GM21367 (cell line): Measurements from ENCODE around the gene CACNA2D3.

Source experiments
- ATAC-seq: cut with Tn5 transposase; IDR thresholded peaks from one replicate; pipeline ENCODE4 v1.9.1; 2021; ENCODE audit not compliant: unreplicated experiment

The CACNA2D3 gene

DNA sequence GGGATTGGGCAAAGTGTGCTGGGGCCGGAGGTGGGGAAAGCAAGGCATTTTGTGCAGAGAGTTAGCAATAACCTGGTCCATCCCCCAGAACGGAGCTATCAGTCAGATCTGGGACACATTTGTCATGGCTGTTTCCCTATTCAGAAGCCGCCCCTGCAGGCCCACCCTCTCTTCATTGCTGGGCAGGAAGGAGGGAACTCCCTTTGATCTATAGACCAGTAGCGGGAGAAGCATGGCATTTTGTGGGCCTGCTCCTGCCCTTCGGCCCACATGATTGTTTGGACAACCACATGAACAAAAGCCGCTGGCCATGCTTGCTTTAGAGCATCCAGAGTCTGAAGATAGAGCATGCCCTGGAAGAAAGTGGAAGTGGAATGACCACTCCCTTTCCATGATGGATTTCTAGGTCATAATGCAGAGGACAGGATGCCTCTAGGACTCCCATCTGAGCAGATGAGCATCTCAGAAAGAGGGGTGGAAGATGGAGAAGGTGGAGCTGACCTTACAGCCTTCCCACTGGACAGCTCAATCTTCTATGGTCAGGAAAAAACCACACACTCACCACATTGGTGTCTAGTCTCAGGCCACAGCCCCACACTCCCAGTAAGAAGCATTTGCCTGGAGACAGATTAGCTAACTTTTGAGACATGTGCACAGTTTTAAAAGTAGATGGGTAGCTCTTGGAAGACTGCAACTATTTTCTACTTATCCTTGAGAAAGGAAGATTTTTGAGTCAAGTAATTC, 817.4 kb downstream of the CACNA2D3 start:
- no peak for ATAC-seq

DNA sequence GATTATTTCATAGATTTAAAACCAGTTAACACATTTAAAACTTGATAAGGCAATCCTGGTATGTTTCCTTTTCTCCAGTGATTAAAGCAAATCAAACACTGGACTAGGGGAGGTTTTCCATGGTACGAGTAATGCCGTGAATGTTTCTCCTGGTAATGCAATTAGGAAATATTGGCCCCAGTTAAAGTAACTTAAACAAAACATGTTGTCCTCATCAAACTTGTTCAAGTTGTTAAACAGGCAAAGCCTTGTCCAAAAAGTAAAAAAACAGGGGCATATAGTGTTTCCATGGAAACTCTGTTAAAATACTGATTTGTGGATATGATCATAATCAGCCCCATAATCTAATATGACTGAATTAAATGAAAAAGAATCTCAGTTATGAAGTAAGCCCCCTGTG, 818.6 kb downstream of the CACNA2D3 start:
- no peak for ATAC-seq

DNA sequence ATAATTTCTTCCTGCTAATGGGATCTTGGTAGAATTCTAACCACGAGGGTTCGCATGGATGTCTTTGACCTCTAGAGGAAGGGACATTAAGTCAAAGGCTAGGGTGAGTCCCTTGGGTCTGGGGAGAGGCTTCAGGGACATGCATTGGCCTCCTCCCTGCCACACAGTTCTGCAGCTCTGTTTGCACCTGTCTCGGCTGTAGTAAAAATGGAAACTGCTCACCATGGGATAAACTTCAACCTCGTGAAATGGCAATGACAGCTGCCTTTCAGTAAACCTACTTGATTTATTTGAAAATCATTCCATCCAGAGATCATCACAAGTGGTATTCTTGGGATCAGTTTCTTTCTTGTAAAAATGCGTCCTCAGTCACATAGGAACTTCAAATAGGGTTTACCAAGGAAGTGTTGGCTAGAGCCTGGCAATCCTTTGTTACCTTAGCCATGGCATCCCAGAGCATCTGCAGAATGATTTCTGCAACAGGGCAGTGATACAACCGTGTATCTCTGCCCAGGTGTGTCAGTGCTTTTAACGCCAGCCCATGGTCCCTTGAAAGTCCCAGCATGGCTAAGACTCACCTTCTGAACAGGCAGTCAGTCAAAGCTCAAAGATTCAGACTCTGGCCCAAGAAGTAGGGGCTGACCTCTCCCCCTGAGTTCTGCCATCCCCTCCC, 819.5 kb downstream of the CACNA2D3 start:
- ATAC-seq = no peak

DNA sequence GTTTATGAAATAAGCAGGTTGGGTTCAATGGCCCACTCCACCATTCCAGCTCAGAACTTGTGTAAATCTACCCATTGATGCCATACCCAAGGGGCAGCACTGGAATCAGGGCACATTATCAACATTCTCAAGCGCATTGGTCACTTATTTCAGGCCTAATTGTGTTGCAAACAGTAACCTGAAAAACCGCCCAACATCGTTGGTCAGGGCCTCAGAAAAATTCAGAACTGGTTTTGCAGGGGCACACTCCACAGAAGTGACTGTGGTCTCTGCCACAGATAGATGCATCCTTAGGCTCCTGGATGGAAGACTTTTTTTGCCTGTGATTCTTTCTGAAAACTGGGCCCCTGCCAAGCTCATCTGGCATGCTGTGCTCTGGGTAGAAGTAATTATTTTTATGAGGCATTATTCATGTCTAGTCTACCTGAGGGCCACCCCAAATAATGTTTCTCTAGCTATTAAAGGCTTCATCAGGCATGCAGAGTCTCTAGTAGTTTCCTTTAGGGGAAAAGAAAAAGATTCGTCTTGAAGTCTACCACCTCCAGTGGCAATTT, 827.2 kb downstream of the CACNA2D3 start:
- ATAC-seq = no peak

DNA sequence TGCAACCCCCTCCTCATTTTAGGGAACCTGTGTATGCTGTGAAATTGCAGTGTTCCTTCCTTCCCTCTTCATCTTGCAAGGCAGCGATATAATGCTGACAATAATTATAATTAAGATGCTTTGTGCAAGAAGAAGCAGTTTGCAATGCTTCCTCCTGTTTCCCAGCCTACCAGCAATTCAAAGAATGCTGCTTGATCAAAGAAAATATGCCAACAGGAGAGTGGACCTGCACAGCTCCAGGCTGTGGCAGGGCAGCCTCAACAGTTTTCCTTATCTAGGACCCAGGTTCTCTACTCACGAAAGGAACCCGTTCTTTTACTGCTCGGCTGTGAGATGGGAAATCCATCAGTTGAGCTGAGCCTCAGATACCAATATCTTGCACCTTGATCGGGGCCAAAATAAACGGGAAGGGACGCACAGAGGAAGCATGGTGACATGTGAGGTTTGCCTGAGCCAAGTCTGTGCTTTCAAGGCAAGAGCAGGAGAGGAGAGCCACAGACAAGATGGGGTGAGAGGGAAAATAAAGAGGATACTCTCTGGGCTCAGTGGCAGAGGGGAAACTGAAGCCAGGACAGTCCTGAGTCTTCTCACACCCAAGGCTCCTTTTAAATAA, 828.1 kb downstream of the CACNA2D3 start:
- no peak for ATAC-seq

DNA sequence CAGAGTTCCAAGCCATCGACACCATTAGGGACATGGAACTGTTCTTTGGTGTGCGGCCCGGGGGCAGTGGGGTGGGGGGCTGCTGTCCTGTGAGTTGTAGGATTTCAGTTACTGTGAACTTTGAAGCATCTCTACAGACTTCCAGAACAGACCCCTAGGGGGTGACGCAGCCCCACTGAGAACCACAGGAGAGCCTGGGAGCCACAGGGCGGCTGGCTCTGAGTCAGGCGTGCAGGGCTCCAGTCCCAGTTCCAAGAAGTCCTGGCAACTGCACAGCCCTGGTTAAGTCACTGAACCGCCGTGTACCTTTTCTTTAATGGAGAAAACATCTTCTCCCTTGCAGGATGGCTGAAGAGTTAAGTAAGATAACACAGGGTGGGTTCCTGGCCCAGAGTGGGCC, 829.1 kb downstream of the CACNA2D3 start:
- ATAC-seq = no peak

DNA sequence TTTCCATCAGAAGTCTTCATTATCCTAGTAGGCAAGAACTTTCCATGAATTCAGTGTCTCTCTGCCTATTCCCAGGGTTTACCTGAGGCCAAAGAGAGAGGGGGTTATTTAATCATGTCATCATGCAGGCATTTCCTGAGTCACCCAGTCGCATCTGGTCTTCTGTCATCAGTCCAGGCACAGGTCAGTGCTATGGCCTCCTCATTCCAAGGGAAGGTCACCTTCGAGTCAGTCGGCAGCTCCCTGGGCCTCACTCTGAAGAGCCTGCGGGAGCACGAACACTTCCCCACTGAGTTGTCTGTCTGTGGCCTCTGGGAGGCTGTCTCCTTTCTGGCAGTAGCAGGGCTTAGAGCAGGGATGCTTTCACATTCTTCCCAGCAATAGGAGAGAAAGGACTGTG, 831.7 kb downstream of the CACNA2D3 start:
- ATAC-seq = no peak

DNA sequence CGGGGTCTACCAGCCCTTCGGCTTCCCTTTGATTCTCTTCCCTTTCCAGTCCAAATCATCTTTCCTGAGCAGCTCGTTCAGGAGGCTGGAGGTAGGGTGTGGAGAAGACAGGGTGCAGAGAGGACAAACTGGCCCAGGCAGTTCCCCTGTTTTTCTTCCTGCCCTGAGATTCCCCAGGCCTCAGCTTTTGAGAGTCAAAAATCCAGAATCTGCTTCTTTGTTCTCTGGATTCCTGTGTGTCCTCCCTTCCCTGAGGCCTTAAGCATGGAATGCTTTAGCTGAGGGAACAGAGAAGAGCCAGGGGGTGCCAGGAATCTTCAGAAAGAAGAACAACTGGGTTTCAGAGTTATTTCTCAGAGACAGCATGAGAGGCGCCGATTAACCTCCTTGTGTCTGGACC, 832.2 kb downstream of the CACNA2D3 start:
- ATAC-seq = no peak

DNA sequence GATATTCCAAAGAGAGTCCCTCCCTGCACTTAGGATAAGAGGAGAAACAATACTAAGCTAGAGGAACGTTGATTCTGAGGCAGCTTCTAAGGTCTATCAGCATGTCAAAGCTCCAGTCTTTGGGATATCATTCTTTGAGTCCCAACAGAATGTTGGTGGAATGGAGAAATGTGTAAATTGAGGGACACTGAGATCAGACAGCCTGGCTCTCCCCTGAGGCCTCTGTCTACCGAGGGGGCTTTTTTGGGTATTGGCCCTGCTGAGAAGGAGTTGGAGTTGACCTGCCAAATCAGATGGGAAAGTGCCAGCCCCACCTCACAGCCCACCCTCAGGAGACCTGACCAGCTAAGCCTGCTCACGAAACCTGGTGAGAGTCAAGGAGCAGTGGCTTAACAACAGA, 833.1 kb downstream of the CACNA2D3 start:
- no peak for ATAC-seq

DNA sequence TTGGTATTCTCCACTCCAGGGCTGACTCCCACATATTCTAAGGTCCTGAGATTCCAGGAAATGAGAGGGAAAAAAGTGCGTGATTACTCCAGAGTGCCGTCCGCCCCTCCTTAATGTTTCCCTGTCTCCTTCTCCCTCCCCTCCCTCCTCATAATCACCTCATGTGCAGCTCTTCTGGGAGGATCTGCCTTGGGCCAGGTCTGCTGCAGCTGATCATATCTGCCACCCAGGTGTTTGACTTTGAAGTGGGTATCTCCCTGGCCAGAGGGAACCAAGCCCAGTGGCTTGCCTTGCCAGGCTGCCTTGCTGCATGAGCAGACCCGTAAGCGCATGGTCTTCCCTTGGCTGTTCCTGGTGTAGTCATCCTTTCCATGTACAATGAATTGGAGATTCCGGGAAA, 833.6 kb downstream of the CACNA2D3 start:
- ATAC-seq = no peak

DNA sequence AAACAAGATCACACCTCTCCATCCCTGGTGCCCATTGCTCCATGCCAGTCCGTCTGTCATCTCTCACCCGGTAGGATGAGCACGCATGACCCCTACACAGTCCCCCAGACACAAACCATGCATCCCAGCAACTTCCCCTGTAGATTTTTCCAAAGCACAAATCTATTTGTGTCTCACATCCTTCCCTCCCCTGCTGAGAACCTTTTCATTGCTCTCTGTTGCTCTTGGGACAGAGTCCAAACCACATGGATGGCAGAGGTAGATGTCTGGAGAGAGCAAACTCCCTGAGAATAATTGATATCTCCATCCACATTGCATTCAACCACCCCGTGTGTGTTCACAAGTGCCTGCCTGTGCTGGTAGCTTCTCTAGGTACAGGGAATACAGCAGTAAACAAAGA, 835.4 kb downstream of the CACNA2D3 start:
- no peak for ATAC-seq

DNA sequence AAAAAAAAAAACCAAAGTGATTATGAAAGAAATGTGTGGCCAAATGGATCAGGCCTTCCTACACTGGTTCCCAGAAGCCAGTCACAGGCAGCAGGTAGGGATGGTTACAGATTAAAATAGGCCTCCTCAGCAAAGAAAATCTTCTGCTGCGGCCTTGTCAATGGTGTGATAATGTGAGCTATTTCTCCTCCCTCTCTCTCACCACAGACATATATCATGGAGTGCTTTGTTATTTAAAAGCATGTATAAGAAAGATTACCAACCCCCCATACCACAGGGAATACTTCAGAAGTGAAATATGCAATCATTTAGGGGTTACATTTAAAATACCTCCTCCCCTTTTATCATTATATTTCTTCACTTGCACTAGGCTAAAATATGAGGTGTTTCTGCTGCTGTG, 837.7 kb downstream of the CACNA2D3 start:
- no peak for ATAC-seq

DNA sequence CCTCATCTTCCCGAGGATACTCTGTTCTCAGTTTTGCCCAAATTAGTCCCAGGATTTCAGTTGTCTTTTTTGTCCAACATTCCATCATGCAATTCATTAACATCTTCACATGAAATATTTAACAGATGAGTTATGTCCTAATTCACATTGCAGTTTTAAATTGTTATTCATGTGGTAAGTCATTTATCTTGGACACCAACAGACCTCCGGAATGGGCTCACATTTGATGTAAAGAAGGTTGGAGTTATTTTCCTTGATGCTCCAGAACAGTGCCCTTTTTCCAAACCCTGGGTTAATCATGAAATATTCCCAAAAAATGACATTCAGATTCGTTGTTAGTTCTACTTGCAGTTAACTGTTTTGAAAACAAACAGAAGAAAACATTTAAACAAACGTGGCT, 838.3 kb downstream of the CACNA2D3 start:
- no peak for ATAC-seq

DNA sequence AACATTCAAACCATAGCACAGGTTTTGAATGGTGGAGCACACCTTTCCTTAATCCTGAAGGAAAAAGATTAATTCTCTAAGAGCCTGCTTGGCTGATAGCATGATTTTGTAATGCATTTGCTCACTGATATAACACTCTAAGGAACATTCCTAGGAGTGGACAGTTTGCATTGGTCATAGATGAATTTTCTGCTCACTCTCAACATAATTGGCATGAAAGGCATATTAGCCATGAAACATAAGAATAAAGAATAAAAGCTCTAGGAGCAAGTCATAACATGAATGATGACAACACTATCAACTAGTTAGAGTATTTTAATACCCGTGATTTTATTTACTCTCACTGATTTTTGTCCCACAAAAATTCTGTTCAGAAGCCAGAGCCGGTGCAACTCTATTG, 839.8 kb downstream of the CACNA2D3 start:
- ATAC-seq = no peak

DNA sequence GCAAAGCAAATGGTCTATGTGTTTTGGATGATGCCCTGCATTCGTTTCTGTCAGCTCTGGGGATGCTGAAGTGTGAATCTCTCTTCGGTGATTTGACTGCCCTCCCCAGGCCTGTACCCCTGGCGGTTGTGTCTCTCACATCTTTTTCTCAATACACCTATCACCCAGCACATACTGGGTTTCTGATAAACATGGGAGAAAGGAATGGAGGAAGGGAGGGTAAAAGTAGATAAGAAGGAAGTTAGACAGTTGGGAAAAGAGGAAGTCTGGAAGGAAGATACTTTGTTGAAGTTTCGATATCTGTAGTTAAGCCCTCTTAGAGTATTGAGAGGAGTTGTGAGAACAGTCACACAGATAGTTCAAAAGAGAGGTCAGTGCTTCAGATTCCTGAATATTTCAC, 841.3 kb downstream of the CACNA2D3 start:
- no peak for ATAC-seq

DNA sequence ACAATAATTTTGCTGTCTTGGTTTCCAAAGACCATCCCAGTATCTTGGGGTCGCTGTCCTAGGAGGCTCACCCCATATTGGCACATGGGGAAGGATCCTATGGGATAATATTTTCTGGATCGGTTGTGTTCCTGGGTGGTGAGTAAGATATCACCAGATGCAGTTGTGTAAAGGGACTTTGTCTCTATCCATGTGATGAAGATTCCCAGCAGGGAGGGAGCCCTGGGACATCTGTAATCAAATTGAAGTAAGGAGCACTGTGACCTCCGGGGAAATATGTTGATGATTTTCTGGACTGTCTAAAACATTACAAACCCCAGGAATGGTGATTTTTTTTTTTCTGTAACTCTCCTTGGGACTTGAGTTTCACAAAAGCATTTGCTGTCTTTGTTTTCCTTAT, 841.7 kb downstream of the CACNA2D3 start:
- no peak for ATAC-seq

DNA sequence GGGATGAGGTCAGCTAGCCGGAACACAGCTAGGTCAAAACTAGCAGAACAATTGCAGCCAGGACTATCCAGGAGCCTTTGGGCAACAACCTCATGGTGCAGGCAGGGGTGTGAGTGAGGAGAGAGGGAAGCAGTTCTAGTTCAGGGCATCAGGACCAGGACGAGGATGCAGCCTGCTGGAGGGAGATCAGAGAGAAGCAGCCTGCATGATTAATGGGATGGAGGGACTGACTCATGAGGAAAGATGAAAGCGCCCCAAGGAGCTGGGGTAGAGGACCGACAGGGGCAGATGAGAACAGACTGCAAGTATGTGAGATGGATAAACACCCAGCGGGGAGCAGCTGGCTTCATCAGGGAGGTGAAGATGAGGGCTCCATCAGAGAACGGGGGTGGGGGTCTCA, 843.4 kb downstream of the CACNA2D3 start:
- ATAC-seq = no peak

DNA sequence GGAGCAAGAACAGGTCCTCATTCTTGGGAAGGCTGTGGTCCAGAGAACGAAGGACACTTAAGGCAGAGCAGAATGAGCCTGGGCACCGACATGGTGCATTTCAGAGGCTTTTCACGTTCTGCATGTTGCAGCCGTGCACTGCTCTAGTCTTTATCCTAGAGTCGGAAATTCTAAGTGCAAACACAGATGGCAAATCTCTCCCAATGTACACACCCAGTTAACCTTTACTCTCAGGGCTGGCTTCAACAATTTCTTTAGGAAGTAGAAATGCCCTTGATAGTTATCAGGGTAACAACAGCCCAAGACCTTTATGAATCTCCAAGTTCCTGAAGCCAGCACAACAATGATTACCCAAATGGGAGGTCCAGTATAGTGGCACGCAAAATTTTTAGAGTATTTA, 844.6 kb downstream of the CACNA2D3 start:
- no peak for ATAC-seq

DNA sequence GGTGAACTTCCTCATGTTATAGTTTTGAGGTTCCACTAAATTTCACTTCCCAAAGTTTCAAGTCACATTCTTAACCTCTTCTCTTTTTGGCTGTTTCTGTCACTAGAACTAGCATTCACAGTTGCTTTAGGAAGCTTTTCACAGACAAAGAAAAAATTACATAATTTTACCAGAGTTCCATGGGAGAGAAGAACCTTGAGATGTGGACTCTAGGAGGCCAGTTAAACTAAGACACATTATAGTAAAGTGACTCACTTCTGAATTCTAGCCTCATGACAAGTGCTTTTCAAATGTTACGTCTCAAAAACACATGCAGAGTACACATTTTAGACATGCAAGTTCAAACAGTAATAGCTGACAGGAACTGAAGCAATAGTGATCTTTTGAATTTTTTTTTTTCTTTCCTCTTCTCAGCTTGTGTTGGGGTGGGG, 845.4 kb downstream of the CACNA2D3 start:
- ATAC-seq = no peak

DNA sequence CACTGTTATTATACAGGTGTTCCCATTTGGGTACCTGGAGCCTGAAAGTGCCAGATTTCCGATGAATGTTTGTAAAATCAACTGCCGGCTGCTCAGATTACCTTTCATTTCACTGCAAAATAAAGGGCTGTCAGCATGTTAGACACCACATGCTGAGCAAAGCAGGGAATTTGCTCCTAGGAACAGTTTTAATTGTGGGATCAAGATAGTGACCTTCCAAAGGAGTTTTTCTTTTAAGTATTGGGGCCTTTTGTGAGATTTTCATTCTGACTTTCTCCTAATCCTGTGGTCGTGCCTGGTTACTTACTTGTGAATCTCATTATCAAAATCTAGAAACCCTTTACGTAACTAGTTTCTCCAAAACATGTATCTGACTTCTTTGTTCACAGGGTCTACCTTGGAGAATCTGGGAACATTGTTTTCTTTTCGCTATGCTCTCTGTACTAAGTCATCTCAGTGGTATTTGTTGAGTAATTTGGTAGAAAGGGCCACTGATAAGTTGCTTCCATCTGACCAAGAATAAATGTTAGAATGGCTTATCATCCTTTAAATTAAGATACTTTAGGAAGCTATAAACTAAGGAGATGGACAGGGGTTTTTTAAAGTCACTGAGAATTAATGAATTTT, 846.3 kb downstream of the CACNA2D3 start:
- ATAC-seq = no peak

DNA sequence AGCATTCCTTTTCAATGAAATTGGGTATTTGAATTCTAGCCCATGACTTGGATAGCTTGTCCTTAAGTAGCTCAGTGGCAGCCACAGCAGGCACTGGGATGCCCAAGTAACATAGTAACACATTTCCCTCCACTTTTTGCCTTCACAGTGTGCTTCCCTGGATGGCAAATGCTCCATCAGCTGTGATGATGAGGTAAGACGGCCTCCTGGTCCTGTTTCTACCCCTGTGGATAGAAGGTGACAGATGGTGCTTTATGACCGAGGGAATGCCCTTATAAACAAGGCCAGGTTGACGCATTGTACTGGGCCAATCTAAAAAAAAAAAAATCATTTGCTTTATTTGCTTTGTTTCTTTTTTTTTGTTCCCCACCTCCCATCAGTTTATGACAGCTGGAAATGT, 847.3 kb downstream of the CACNA2D3 start:
- no peak for ATAC-seq

DNA sequence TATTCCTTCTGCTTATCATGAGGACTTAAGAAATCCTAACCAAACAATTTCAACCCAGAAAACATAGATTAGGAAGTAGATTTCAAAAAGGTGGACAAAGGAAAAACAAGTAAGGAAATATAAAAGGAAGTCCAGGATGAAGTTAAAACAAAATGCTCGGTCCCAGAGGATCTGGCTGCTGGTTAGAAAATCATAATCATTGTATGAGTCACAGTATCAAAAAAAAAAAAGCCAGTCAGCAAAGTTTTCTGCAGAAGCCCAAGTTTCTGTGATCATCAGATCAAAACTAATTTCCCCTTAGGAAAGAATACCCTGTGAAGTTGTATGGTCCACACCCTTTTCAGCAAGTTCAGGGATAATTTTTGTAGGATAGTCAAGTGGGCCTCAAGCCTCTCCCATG, 848.5 kb downstream of the CACNA2D3 start:
- ATAC-seq = no peak
